Activated T-helper 9 cell treated with anti-CD3 and anti-CD28 coated beads, Interleukin-2, amount 50 U/mL, for 16 hours (primary cell): ENCODE measurements around the gene SLC43A1.
"Not testable (repeated sequence)": the region's sequence is repeated elsewhere in the genome, so short reads cannot be mapped to it uniquely, and the experiment has no call there.

Experiments used
- DNase-seq: peaks from one replicate; pipeline ENCODE4 v3.0.0-alpha.2; 2020; ENCODE audit warnings: low read depth

SLC43A1 gene

DNA sequence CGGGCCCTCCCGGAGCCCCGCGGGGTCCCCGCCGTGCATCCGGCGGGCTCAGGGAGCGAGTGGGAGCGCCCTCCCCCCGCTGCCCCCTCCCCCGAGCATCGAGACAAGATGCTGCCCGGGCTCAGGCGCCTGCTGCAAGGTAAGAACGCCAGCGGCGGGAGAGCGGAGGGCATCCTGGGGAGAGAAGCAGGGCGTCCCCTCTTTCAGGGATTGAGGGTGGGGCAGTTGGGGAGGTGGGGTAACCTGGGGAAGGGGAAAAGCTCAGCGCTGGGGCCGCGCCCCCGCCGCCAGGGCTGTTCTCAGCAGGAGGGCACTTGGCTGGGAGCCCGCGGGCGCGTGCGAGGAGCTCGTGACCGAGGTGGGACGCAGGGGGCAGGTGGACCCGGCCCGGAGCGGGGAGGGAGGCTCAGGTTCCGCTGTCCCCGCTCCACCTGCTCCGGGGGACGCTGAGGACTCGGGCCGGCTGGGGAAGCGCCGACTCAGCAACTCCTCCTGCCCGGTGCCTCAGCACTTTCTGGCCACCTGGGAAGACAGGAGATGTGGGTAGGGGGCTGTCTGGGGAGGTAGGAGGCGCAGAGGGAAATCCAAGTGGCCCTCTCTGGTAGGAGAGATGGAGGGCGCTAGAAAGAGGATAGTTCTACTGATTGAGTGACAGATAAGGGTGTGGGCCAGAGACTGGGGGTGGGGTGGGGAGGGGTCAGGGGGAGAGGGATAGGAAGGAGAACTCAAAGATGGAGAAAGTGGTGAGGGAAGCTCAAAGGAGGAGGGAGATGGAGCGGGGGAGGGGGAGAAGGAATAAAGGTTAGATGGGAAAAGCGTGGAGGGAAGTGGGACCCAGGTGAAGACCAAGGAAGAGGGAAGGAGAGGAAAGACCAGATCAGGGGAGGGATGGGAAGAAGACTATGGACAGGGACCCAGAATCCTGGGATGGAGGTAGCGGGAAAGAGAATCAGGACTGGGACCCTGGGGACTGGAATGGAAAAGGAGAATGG is 54.4 kb downstream of the SLC43A1 start:
- no peak for DNase-seq

DNA sequence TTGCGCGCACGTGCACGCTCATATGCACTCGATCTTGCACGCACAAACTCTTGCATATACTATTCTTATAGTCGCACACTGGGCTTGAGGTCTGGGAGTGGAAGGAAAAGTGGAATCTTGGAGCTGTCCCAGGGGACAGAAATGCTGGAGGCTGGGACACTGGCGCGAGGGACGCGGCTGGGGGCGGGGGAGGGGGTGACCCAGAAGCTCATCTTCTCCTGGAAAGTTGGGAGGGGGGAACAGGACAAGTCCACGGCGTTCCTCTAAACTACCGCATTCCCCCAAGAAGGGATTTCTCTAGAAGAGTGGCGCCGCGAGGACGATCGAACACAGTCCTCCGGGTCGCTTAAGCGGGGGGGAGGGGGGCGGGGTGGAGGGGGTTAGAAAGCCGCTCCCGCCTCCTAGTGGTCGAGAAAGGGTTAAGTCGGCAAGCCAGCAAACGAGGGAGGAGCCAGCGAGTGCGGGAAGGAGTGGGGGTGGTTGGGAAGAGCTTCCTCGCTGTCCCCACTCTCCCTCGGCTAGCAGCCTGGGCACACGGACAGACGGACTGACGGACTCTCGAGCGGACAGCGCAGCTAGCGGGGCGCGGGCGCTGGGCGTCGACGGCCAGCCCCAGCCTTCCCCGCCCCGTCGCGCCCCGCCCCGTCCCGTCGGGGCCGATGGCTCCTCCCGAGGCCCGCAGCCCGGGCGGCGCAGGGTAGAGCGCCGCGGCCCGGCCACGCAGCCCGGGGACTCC is 55.3 kb downstream of the SLC43A1 start, which contains the start of gene RTN4RL2:
RTN4RL2 (plus strand) TSS at position 507 of the 736 bp plus-strand sequence. CDS start 338 bp downstream, outside the sequence.
- no peak for DNase-seq

GRCh38 chr11:57459164-57460021 is 56.1 kb downstream of the SLC43A1 start:
- DNase-seq, result no peak

DNA sequence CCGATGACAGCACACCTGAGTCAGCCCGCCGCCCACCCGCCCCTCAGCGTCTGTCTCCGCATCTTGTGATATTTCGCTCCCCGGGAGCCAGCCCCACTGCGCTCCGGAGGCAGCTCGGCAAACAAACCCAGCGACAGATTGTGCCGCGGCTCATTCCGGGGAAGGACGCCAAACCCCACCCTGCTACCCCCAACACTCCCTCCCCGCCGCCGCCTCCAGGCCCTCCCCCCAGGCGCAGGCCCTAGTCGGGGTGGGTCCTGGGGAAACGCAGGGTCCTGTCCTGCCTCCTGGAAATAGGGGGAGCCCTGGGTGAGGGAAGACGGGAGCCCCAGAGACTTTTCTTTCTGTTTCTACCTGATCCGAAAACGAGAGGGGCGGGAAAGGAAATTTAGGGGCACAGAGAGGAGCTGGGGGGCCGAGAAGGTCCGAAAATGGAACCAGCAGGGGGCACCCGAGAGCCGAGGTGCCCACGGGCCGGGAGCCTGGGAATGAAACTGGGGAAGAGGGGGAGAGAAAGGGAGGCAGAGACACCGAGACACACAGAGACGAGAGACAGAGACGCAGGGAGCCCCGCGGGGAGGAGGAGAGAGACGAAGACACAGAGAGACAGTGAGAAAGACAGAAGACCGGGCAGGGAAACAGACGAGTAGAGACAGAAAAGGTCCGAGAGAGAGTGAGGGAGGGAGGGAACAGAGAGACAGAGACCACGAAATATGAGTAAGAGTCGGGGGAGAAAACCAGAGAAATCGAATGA is 56.9 kb downstream of the SLC43A1 start:
- DNase-seq, result peak; percentile 51

DNA sequence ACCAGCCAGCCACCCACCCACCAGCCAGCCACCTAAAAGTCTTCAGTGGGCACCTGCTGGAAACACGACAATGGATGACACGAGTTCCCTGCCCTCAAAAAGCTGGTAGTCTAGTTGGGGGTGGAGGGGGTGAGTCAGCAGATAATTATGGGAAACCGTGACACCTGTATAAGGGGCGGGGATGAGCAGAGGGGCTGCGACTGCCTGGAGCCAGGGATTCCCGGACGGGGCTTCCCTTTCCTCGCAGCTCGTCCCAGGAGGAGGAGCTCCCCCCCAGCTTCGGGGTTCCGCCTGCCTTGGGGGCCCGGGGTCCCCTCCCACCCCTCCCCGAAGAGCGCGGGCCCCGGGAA is 57.5 kb downstream of the SLC43A1 start:
- DNase-seq, result no peak

- DNase-seq, result no peak
Measured at GRCh38 chr11:57457643-57458023, 57.9 kb downstream of the SLC43A1 start.

GRCh38 chr11:57456960-57457642 is 58.4 kb downstream of the SLC43A1 start:
- peak; percentile 61 for DNase-seq

DNA sequence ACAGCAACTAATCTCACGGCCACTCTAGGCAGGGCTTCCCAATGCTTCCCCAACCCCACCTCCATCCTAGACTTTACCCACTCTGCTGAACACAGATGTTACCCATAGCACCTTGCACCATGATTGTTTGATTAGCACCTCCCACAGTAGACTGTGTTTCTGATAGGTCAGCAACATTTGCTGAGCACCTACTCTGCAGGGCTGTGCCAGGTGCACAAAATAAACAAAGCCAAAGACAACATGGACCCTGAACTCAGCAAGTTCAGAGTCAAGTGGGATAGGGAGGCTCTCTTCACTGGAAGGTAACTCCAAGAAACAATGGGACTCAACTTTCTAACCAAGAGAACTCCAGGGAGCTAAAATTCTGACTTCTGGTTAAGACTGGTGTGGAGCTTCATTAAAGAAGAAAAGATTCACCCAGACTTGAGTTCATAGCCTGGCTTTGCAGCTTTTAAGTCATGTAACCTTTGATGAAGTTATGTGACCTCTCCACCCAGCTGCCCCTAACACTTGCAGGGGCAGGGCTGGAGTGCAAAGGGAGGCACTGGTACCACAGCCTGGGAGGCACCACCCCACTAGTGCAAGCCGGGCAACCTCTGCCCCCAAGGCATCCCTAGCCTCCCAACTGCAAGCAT is 61.8 kb downstream of the SLC43A1 start:
- no peak for DNase-seq

DNA sequence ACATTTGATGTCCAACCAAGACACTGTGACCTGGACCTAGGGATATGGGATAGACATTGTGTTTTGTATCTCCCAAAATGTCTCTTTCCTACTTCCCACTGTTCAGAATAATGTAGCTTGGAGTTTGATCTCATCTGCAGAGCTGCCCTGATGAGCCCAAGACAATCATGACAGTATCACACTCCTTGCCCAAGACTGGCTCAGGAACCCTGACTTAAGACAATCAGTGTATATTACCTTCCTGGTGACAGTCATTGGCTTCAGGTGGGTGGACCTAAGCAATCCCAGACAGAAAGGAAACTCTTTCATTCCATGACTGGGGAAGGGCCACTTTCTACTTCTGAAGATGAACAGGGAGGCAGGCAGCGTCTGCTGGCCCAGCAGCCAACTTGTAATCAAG is 69.4 kb downstream of the SLC43A1 start:
- DNase-seq, result no peak

DNA sequence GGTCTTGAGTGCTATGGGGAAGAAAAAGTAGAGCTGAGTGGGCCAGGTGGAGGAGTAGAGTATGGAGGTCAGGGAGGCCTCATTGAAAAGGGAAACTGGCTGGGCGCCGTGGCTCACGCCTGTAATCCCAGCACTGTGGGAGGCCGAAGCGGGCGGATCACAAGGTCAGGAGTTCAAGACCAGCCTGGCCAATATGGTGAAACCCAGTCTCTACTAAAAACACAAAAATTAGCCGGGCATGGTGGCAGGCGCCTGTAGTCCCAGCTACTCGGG is 70.4 kb downstream of the SLC43A1 start:
- DNase-seq, result not testable (repeated sequence)

- DNase-seq, result no peak
Measured at GRCh38 chr11:57444362-57445121, 71.0 kb downstream of the SLC43A1 start.

DNA sequence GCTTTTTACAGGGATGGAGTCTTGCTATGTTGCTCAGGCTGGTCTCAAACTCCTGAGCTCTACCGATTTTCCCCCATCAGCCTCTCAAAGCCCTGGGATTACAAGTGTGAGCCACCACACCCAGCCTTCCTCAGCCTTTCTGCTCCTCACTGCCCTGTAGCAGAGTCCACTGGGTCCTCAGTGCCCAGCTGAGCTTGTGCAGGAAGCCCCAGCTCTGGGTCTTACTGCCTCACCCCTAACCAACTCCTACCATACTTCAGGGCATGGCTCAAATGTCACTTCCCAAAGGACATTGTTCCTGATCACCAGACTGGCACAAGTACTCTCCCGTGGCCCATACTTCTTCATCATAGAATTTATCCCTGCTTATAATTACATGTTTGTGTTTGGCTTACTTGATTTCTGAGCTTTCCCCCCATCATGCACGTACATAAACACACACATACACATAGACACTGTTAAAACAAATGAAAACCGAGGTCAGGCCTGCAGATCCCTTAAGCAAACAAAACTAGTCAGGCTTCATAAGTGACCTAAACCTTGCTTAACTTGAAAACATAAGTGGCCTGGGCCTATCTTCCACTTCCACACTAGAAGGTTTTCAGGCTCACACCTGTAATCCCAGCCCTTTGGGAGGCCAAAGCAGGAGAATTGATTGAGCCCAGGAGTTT is 74.6 kb downstream of the SLC43A1 start:
- DNase-seq, result no peak

- no peak for DNase-seq
Measured at GRCh38 chr11:57439786-57440185, 75.7 kb downstream of the SLC43A1 start.

GRCh38 chr11:57438345-57439285 is 76.9 kb downstream of the SLC43A1 start:
- no peak for DNase-seq

DNA sequence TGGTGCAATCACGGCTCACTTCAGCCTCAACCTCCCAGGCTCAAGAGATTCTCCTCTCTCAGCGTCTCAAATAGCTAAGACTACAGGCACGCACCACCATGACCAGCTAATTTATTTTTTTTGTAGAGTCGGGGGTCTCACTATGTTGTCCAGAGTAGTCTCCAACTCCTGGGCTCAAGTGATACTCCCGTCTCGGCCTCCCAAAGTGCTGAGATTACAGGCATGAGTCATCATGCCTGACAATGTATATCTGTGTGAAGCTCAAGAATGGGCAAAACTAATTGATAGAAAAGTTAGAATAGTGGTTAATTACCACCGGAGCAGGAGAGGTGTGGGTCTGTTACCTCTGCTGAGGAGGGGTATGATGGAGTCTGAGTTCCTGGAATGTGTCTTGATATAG is 79.5 kb downstream of the SLC43A1 start:
- DNase-seq, result no peak

DNA sequence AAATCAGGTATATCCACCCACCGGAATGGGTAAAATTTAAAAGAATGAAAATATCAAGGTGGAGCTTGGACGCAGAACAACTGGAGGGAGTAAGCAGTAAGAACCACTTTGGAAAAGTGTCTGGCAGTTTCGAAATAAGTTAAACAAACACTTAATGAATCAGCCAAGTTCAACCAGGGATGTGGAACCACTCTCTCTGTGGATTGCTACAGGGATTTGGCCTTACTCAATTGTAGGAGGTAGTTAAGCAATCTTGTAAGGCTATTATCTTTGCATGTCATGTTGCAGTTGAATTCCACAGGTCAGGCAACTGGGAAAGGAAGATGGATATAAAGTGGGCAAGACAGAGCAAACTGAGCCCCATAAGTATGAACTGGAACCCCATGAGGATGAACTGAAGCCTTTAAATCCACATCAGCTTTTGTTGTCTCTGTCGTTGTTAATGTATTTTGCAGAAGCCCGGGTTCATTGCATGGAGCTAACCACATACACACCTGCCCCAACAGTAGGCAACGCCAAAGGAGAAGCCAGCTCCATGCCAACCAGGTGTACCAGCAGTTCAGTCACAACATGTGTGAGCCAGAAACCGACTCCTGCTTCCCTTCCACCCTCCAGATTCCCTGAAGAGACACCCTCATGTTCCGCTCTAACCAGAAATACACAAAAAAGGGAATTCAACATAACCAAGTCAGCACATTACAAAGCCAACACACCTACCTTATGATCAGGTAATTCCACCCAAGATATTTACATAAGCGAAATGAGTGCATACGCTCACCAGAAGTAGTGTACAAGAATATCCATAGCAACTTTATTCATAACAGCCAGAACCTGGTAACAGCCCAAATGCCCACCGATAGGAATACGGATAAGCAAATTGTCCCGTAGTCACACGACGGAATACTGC is 80.6 kb downstream of the SLC43A1 start:
- no peak for DNase-seq
